ENCODE results near the gene ADGRL1. TPM values are rescaled to one million over a fixed set of nuclear protein-coding genes. Genes with fewer than 3 reads are reported as not detected.
A peak's percentile ranks its signal among the peaks of the same experiment; 100 is the strongest.

Gene ADGRL1
- total RNA-seq, 2 donors from 2014 or later, result 70.8 to 82.6 TPM

DNA sequence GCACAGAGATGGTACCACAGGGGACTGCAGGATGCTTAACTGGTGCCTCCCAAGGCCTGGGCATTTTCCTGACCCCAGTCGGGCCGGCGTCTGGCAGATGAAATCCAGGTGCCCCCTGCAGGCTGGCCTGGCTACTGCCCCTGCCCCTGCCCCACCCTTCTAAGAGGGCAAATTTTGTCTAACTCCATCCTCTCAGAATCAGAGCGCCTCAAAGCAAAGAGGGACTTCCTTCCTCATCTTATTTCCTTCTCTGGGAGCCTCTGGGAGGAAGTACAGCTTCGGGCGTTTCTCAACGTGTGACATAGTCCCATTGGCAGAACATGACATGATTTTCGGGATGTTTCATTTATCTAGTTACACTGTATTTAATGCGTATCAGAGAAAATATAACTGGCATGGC lies 91.1 kb downstream of the ADGRL1 start:
- H3K9ac ChIP-seq (ENCODE audit: extremely low read depth, low read length, poor library complexity, severe bottlenecking), result no peak overlapping the region
- H3K27me3 ChIP-seq (ENCODE audit: control insufficient read depth, insufficient read depth, low read length, poor library complexity, severe bottlenecking), result no peaks in the 10 kb centered on the region
- peaks cover 12% of the 10 kb centered on the region for H3K4me1 ChIP-seq (ENCODE audit: control insufficient read depth, insufficient read depth, low read length)
- Mint-ChIP-seq H3K4me1 (peaks cover 23% of the 10 kb centered on the region), H3K36me3 (ENCODE audit: low read depth) (no peaks in the 10 kb centered on the region), H3K4me3 (no peak overlapping the region), H3K27me3 (ENCODE audit: insufficient read depth) (no peaks in the 10 kb centered on the region), H3K27ac (no peak overlapping the region), H3K9me3 (no peaks in the 10 kb centered on the region)
- TF ChIP-seq, protein P1, sequence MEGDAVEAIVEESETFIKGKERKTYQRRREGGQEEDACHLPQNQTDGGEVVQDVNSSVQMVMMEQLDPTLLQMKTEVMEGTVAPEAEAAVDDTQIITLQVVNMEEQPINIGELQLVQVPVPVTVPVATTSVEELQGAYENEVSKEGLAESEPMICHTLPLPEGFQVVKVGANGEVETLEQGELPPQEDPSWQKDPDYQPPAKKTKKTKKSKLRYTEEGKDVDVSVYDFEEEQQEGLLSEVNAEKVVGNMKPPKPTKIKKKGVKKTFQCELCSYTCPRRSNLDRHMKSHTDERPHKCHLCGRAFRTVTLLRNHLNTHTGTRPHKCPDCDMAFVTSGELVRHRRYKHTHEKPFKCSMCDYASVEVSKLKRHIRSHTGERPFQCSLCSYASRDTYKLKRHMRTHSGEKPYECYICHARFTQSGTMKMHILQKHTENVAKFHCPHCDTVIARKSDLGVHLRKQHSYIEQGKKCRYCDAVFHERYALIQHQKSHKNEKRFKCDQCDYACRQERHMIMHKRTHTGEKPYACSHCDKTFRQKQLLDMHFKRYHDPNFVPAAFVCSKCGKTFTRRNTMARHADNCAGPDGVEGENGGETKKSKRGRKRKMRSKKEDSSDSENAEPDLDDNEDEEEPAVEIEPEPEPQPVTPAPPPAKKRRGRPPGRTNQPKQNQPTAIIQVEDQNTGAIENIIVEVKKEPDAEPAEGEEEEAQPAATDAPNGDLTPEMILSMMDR (conservative IDR thresholded peaks at IDR 0.05), result peak; percentile 81
- H3K4me3 ChIP-seq (ENCODE audit: low read length), result no peak overlapping the region
- no peaks in the 10 kb centered on the region for H3K36me3 ChIP-seq (ENCODE audit: control insufficient read depth, insufficient read depth, low read length)
- H3K27ac ChIP-seq (ENCODE audit: low read depth, low read length), result no peak overlapping the region
- H3K9me3 ChIP-seq (ENCODE audit: control insufficient read depth, low read length), result no peaks in the 10 kb centered on the region
- peak; percentile 83 for DNase-seq
- 71 to 80% methylated on average over 8 to 9 of the region's 9 CpGs for WGBS, 2 experiments (ENCODE audit: insufficient coverage in 1 of 2, insufficient read length in 1 of 2)

DNA sequence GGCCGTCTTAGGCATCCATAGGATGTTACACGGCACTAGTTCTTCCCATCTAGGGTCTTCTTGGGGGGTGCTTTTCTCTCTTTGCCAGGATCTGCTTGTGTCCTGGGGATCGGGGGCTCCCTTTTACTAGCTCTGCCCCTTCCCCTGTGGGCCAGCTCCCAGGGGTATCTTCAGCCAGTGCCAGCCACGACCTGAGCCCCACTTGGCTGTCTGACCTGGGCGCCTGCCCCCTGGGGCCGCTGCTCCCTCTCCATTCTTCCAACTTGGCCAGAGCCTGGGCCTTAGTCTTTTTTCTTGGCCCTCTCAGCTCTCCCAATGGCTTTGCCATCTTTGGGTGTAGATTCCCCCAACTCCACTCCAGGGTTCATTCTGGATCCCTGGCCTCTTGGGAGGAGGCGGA lies 91.5 kb downstream of the ADGRL1 start:
- TF ChIP-seq, protein P1 (conservative IDR thresholded peaks at IDR 0.05), result no peak
- Histone ChIP-seq H3K9ac (ENCODE audit: extremely low read depth, low read length, poor library complexity, severe bottlenecking) (no peak overlapping the region), H3K9me3 (ENCODE audit: control insufficient read depth, low read length) (no peaks in the 10 kb centered on the region), H3K4me3 (ENCODE audit: low read length) (no peak overlapping the region), H3K27me3 (ENCODE audit: control insufficient read depth, insufficient read depth, low read length, poor library complexity, severe bottlenecking) (no peaks in the 10 kb centered on the region), H3K27ac (ENCODE audit: low read depth, low read length) (no peak overlapping the region), H3K4me1 (ENCODE audit: control insufficient read depth, insufficient read depth, low read length) (peaks cover 12% of the 10 kb centered on the region), H3K36me3 (ENCODE audit: control insufficient read depth, insufficient read depth, low read length) (no peaks in the 10 kb centered on the region)
- no peaks in the 10 kb centered on the region for H3K9me3 Mint-ChIP-seq
- no peak for DNase-seq
- no peaks in the 10 kb centered on the region for H3K27me3 Mint-ChIP-seq (ENCODE audit: insufficient read depth)
- H3K36me3 Mint-ChIP-seq (ENCODE audit: low read depth), result no peaks in the 10 kb centered on the region
- H3K4me1 Mint-ChIP-seq, result peaks cover 23% of the 10 kb centered on the region
- 93 to 97% methylated on average over 3 to 7 of the region's 7 CpGs for WGBS, 2 experiments (ENCODE audit: insufficient coverage in 1 of 2, insufficient read length in 1 of 2)
- H3K4me3 Mint-ChIP-seq, result no peak overlapping the region
- H3K27ac Mint-ChIP-seq, result no peak overlapping the region

DNA sequence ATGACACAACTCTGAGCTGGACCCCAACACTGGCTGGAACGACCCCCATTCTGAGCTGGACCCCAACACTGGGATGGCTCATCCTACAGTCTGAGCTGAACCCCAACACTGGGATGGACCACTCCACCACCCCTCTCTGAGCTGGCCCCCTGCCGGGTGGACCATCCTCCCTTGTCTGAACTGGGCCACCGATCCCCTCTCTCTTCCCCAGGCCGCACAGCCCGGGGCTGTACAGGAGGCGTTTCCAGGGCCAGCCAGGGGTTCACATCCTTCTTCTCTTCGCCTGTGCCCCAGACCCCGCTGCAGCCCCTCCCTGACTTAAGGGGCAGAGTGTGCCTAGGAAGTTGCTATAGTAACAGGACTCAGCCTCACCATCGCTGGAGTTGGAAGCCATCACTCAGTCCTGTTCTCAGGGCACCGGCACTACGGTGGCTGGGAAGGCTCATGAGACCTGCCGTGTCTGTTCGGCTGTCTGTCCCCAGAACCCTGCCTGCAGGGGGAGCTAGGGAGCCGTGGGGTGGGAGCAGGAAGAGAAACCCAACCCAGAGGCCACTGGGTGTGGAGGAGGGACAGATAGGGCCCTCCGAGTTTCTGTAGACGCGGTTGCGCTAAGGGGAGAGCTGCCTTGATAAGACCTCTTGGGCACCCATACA lies 92.1 kb downstream of the ADGRL1 start:
- no peak overlapping the region for H3K4me3 Mint-ChIP-seq
- no peaks in the 10 kb centered on the region for H3K36me3 ChIP-seq (ENCODE audit: control insufficient read depth, insufficient read depth, low read length)
- no peaks in the 10 kb centered on the region for H3K9me3 ChIP-seq (ENCODE audit: control insufficient read depth, low read length)
- 62 to 91% methylated on average over 2 to 18 of the region's 18 CpGs for WGBS, 2 experiments (ENCODE audit: insufficient coverage in 1 of 2, insufficient read length in 1 of 2)
- peaks cover 19% of the 10 kb centered on the region for H3K4me1 Mint-ChIP-seq
- no peaks in the 10 kb centered on the region for H3K9me3 Mint-ChIP-seq
- TF ChIP-seq, protein P1 (conservative IDR thresholded peaks at IDR 0.05), result peak; percentile 64
- DNase-seq, result peak; percentile 71
- H3K27ac ChIP-seq (ENCODE audit: low read depth, low read length), result no peak overlapping the region
- no peaks in the 10 kb centered on the region for H3K27me3 Mint-ChIP-seq (ENCODE audit: insufficient read depth)
- H3K36me3 Mint-ChIP-seq (ENCODE audit: low read depth), result no peaks in the 10 kb centered on the region
- no peak overlapping the region for H3K27ac Mint-ChIP-seq
- no peak overlapping the region for H3K9ac ChIP-seq (ENCODE audit: extremely low read depth, low read length, poor library complexity, severe bottlenecking)
- no peaks in the 10 kb centered on the region for H3K27me3 ChIP-seq (ENCODE audit: control insufficient read depth, insufficient read depth, low read length, poor library complexity, severe bottlenecking)
- H3K4me1 ChIP-seq (ENCODE audit: control insufficient read depth, insufficient read depth, low read length), result peaks cover 12% of the 10 kb centered on the region
- no peak overlapping the region for H3K4me3 ChIP-seq (ENCODE audit: low read length)

All from endodermal cell (in vitro differentiated cells).